ENCODE data around the gene CSGALNACT2. TPM values are rescaled to one million over a fixed set of nuclear protein-coding genes. Genes with fewer than 3 reads are reported as not detected.
A peak's percentile ranks its signal among the peaks of the same experiment; 100 is the strongest.

The CSGALNACT2 gene
- total RNA-seq, 4 donors from 2014 or later: 29.1 to 43.3 (median 34.7) TPM

DNA sequence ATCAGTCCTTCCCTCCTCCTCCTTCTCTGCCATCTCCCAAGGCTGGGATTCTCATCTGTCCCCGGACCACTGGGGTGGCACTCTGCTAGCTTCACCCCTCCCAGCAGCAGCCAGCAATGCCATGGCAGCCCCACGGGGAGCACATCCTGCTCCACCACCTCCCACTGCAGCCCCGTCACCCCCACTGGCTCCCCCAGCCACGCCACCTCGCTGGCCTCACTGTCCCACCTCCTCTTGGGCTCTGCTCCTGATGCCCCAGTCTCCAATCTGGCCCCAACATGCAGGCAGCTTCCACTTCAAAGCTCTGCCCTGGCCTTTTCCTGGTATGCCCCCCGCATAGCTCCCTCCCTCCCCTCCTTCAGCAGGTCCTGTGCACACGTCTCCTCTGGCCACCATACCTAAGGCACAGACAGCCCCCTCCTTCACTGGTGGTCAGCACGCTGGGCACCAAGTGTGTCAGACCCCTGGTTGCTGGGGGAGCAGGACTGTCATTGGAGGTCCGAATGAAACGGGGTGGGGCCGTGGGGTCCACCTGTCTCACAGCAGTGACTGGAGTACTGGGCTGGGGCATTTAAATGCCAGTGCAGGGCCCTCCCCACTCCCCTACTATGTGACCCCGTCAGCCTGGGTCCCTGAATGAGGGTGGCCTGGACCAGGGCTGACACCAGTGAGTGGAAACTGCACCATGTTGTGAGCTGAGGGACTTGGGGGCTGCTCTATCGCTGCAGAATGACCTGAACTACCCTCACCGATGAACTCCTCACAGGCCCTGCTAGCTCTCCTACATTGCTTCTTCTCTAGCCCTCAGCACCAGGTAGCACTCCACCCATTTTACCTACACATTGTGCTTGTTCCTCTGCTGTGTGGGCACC lies 89.9 kb downstream of the CSGALNACT2 start:
- peak overlapping the region in 3 of 4 donors; percentile 47 to 64 (median 58) for H3K4me3 ChIP-seq
- peak overlapping the region in 3 of 4 donors; percentile 67 to 97 (median 90) for H3K27ac ChIP-seq
- peaks cover 0 to 61% (median 16%) of the 10 kb centered on the region in 4 donors for H3K4me1 ChIP-seq
- no peaks in the 10 kb centered on the region for H3K9me3 ChIP-seq
- no peak for DNase-seq (ENCODE audit: low spot score in 2 of 2)
- TF ChIP-seq POLR2A (IDR thresholded peaks at IDR 0.05) (no peak), EP300 (IDR thresholded peaks at IDR 0.05) (no peak)
- TF ChIP-seq, protein P1, sequence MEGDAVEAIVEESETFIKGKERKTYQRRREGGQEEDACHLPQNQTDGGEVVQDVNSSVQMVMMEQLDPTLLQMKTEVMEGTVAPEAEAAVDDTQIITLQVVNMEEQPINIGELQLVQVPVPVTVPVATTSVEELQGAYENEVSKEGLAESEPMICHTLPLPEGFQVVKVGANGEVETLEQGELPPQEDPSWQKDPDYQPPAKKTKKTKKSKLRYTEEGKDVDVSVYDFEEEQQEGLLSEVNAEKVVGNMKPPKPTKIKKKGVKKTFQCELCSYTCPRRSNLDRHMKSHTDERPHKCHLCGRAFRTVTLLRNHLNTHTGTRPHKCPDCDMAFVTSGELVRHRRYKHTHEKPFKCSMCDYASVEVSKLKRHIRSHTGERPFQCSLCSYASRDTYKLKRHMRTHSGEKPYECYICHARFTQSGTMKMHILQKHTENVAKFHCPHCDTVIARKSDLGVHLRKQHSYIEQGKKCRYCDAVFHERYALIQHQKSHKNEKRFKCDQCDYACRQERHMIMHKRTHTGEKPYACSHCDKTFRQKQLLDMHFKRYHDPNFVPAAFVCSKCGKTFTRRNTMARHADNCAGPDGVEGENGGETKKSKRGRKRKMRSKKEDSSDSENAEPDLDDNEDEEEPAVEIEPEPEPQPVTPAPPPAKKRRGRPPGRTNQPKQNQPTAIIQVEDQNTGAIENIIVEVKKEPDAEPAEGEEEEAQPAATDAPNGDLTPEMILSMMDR (IDR thresholded peaks at IDR 0.05): no peak
- H3K36me3 ChIP-seq: no peaks in the 10 kb centered on the region
- peaks cover 0 to 24% of the 10 kb centered on the region in 2 donors for H3K27me3 ChIP-seq
- 75 to 78% methylated on average over 13 to 14 of the region's 14 CpGs for WGBS, 2 donors

- WGBS, 2 donors: 21 to 22% methylated on average over 18 to 23 of the region's 23 CpGs
- Histone ChIP-seq H3K36me3 (no peaks in the 10 kb centered on the region), H3K27ac (peak overlapping the region; percentile 58 to 97 (median 78)), H3K4me1 (peaks cover 0 to 61% (median 16%) of the 10 kb centered on the region in 4 donors), H3K9me3 (no peaks in the 10 kb centered on the region), H3K4me3 (peak overlapping the region; percentile 47 to 64 (median 56)), H3K27me3 (peaks cover 0 to 24% of the 10 kb centered on the region in 2 donors)
- DNase-seq (ENCODE audit: low spot score in 2 of 2): no peak
- TF ChIP-seq POLR2A (IDR thresholded peaks at IDR 0.05): no peak
- peak in 1 of 2 donors; percentile 0 for TF ChIP-seq EP300 (IDR thresholded peaks at IDR 0.05)
- TF ChIP-seq, protein P1 (IDR thresholded peaks at IDR 0.05): no peak
Measured at GRCh38 chr10:43228783-43229207, 90.5 kb downstream of the CSGALNACT2 start.

GRCh38 chr10:43229208-43230061 lies 91.2 kb downstream of the CSGALNACT2 start:
- no peak for DNase-seq (ENCODE audit: low spot score in 2 of 2)
- TF ChIP-seq POLR2A (IDR thresholded peaks at IDR 0.05) (peak in 1 of 2 donors; percentile 5), EP300 (IDR thresholded peaks at IDR 0.05) (peak in 1 of 2 donors; percentile 18)
- TF ChIP-seq, protein P1 (IDR thresholded peaks at IDR 0.05): no peak
- peaks cover 0 to 58% (median 16%) of the 10 kb centered on the region in 4 donors for H3K4me1 ChIP-seq
- H3K27me3 ChIP-seq: peaks cover 0 to 24% of the 10 kb centered on the region in 2 donors
- peak overlapping the region; percentile 58 to 97 (median 78) for H3K27ac ChIP-seq
- H3K36me3 ChIP-seq: no peaks in the 10 kb centered on the region
- peak overlapping the region; percentile 47 to 64 (median 56) for H3K4me3 ChIP-seq
- WGBS, 2 donors: 0 to 1% methylated on average over 30 to 39 of the region's 99 CpGs
- no peaks in the 10 kb centered on the region for H3K9me3 ChIP-seq

DNA sequence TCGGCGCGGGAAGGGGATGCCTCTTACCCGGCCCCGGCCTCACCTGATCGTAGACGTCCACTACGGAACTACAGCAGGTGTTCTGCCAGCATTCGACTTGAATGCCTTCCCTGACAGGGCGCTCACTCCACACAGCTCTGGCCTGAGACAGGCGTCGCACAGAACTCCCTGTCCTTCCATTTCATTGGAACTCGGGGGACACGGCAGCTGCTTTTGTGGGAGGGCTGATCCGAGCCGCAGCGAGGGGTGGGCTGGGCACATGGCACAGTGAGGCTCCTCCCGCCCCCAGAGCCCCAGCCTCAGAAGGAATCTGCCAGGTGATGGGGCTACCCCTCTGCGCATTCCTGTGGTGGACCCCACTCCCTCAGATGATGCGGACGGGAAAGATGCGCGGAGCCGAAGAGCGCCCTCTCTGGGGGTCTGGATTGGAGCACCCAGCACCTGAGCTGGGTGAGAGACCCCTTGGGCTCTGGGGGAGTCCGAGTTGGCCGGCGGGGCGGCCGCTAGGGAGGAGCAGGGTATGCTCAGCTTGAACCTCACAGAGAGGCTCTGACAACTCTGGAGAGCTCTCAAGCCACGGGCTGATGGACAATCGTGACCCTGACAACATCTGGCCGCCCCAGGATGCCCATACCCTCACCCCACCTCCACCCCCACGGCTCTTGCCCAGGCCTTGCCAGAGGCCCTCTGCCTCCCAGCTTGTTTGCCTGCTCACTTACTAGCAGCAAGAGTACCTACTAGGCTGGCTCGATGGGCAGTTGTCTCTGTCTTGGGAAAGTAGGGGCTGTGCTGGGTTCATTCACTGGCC lies 92.1 kb downstream of the CSGALNACT2 start:
- Histone ChIP-seq H3K4me1 (peaks cover 0 to 52% (median 16%) of the 10 kb centered on the region in 4 donors), H3K4me3 (peak overlapping the region in 3 of 4 donors; percentile 47 to 64 (median 54)), H3K9me3 (no peaks in the 10 kb centered on the region), H3K36me3 (no peaks in the 10 kb centered on the region), H3K27me3 (peaks cover 0 to 24% of the 10 kb centered on the region in 2 donors), H3K27ac (peak overlapping the region in 3 of 4 donors; percentile 43 to 90 (median 58))
- TF ChIP-seq, protein P1 (IDR thresholded peaks at IDR 0.05): no peak
- TF ChIP-seq POLR2A (IDR thresholded peaks at IDR 0.05) (no peak), EP300 (IDR thresholded peaks at IDR 0.05) (no peak)
- WGBS, 2 donors: 32 to 37% methylated on average over 24 to 32 of the region's 35 CpGs
- DNase-seq (ENCODE audit: low spot score in 2 of 2): no peak
